Stimulated activated CD8-positive, alpha-beta memory T cell treated with anti-CD3 and anti-CD28 coated beads, Interleukin-12 subunit alpha, Interleukin-12 subunit beta, amount 100 ng/mL, for 24 hours (primary cell): ENCODE results near the gene PPP3CA.
"Not testable (repeated sequence)": the region's sequence is repeated elsewhere in the genome, so short reads cannot be mapped to it uniquely, and the experiment has no call there.

Experiments used
- DNase-seq: peaks from one replicate; pipeline ENCODE4 v3.0.0-alpha.2; 2020; ENCODE audit errors: extremely low read depth

PPP3CA gene

DNA sequence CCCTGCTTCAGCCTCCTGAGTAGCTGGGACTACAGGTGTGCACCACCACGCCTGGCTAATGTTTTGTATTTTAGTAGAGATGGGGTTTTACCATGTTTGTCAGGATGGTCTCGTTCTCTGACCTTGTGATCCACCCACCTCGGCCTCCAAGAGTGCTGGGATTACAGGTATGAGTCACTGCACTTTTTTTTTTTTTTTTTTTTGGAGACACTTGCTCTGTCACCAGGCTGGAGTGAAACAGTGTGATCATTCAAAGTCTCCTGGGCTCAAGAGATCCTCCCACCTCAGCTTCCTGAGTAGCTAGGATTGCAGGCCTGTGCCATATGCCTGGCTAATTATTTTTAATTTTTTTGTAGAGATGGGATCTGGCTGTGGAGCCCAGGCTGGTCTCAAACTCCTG is 338.8 kb downstream of the PPP3CA start:
- DNase-seq, result no peak

DNA sequence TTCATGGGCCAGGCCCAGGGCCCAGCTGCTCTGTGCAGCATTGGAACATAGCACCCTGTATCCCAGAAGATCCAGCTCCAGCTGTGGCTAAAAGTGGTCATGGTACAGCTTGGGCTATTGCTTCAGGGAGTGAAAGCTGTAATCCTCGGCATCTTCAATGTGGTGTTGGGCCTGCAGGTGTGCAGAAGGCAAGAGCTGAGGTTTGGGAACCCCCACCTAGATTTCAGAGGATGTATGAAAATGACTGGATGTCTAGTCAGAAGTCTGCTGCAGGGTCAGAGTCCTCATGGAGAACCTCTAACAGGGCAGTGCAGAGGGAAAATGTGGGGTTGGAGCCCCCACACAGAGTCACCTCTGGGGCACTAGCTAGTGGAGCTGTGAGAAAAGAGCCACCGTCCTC is 341.7 kb downstream of the PPP3CA start:
- DNase-seq, result no peak

DNA sequence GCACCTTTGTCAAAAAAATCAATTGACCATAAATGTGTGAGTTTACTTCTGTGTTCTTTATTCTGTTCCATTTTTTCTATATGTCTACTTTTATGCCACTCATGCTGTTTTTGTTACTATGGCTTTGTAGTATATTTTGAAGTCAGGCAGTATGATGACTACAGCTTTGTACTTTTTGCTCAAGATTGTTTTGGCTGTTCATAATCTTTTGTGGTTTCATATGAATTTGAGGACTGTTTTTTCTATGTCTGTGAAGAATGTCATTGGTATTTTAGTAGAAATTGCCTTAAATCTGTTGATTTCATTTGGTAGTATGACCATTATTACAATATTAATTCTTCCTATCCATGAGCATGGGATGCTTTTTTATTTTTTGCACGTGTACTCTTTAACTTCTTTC is 346.8 kb downstream of the PPP3CA start:
- DNase-seq, result no peak

DNA sequence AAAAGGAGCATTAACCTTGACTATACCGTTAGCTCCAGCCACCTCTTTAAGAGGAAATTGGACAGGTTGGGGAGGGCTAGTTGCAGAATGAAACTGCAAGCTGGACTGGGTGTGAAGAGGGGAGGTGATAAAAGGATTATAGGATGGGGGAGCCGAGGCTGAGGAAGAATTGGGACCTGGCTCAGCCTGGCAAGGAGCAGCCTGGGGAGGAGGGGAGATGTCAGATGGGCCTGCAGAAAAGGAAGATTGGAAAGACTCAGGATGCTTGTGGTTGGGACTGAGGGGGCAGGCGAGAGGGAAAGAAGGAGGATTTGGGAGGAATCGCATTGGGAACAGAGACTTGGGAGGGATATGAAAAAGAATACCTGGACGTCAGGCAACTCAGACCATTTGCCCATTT is 351.7 kb downstream of the PPP3CA start:
- no peak for DNase-seq

DNA sequence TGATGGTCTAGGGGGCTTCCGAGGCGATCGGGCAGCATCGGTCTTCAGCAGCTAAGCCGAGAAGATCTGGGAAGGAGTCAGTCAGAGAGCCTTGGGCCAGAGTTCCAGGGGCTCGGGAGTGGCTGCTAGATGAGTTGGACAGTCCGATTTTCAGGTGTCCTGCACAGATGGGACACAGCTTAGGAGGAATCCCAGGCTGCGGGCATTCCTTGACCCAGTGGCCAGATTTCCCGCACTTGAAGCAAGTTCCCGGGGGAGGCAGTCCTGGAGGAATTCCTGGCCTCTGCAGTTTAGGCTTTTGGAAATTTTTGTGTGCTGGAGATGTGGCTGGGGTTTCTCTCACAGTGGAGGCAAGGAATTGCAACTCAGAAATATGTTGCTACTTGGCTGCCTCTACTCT is 352.3 kb downstream of the PPP3CA start:
- DNase-seq, result not testable (repeated sequence)

DNA sequence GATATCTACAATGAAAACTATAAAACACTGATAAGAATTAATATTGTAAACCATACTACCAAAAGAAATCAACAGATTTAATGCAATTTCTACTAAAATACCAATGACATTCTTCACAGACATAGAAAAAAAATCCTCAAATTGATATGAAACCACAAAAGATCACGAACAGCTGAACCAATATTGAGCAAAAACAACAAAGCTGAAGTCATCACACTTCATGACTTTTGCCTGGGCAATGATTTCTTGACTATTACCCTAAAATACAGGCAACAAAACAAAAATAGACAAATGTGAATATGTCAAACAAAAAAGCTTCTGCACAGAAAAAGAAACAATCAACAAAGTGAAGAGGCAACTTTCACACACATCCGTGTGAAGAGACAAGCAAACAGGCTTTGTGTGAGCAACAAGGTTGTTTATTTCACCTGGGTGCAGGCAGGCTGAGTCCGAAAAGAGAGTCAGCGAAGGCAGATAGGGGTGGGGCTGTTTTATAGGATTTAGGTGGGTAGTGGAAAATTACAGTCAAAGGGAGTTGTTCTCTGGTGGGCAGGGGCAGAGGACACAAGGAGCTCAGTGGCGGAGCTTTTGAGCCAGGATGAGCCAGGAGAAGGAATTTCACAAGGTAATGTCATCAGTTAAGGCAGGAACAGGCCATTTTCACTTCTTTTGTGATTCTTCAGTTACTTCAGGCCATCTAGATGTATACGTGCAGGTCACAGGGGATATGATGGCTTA is 355.8 kb downstream of the PPP3CA start:
- not testable (repeated sequence) for DNase-seq

DNA sequence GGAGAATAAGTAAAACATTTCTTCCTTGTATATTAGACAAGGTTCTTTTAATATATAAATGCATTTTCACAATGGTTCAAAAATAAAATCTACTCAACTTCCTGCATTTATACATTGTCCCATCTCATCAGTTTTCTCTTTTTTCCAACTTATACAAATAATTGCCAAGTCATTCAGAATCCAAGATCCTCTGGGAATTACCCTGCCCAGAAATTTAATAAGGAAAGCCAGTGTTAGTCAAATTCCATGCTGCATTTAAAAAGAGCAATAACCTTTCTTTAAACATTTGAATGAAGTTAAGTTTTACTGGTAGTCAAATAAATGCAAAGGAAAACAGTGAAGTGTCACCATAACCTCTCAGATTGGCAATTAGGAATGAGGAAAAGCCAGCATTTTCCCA is 357.9 kb downstream of the PPP3CA start:
- no peak for DNase-seq

DNA sequence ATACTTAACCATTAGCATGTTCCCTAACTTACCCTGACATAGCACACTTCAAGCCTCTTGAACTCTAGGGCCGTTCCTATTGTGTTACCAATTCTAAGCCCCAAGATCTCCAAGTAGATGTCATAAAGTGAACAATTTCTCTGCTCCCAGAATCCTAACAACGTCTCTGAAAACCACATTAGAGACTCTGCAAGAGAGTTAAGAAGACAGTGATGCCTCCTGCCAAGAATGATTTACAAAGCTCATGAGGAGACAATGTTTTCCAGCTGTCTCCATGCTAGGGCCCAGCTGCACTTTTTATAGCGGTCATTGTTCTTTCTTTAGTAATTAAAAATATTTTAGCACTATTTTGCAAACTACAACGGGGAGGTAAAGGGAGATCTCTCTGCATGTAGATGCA is 358.4 kb downstream of the PPP3CA start:
- no peak for DNase-seq

DNA sequence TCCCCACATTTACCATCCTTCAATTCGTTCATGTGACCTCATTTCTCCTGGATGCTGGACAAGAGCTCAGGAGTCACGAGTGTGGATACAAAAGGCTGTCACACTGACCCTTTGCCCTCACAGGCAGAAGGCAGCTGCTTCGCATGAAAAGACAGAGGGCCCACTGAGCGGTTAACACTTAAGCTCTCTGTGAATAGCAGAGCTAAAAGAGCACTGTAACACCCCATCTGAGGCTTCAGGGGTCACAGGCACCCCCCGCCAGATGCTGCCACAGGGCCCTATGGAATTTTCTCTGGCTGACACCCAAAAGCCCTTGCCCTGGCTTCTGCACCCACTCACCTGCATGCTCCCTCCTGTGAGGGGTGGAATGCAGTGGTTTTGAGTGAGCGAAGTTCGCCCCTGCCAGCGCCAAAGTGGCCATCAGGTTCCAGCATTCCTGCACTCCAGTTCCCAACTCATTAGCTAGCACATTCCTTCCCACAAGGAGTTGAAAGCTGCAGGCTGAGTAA is 360.9 kb downstream of the PPP3CA start:
- no peak for DNase-seq

DNA sequence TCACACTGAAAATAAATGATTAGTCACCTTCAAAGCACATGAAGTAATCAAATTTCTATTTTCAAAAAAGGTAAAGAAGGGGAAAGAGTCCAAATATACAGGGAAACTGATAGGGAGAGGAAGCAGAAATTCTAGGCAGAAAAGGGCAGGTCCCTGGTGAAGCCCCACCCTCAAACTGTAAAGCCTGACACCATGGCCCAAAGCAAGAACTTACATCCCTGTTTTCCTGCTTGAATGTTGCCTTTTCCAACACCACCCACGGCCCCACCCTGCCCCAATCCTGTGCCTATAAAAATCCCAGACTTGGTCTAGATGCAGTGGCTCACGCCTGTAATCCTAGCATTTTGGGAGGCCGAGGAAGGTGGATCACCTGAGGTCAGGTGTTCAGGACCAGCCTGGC is 361.8 kb downstream of the PPP3CA start:
- DNase-seq, result no peak

DNA sequence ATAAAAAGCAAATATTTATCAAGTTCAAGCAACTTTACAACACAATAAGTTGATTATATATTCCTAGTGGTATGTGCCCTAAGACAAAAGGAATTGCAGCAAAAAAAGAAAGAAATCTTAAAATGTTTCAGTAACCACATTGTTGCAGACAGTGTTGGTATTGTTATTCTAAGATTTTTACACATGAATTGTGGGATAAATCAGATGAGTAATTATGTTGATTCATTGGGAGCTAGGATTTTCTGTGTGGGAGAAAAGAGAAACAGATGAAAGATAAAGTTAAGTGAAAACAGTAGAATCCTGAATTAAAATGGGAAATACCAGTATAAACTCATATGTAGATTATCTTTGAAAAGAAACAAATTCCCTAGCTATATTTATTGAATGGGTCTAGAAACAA is 362.4 kb downstream of the PPP3CA start:
- no peak for DNase-seq

DNA sequence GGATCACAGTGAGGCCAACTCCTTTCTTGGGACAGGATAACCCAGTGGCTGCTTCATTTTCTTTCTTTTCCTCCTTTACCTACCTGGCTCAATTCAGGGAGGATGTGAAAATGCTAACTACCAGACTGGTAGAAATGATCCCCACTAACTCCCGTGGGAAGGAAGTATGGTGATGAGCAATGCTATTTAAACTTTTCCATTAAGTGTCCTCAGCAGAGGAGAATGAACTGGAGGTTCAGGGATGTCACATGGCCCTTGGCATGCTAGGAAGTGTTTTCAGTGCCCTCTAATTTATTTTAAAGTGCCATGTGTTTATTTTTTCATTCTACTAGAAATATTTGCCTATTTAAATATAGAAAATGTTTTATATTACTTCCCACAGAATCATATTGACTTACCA is 363.9 kb downstream of the PPP3CA start:
- no peak for DNase-seq

DNA sequence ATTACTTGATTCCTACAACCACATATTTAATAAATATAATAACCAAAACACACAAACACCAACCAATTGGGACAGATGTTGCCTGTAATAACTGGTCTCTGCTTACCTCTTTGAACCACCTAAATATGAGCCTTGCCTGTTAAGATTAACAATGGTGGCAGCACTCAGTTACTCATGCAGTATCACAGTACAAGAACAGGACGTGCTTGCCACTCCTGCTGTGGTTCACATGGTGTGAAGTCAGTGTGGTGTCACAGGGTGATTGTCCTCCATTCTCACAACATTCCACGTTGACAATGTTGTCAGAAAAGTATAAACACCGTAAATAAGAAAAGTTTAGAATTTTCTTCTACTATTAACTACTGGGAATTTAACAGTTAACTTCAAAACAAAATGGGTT is 365.0 kb downstream of the PPP3CA start:
- no peak for DNase-seq

DNA sequence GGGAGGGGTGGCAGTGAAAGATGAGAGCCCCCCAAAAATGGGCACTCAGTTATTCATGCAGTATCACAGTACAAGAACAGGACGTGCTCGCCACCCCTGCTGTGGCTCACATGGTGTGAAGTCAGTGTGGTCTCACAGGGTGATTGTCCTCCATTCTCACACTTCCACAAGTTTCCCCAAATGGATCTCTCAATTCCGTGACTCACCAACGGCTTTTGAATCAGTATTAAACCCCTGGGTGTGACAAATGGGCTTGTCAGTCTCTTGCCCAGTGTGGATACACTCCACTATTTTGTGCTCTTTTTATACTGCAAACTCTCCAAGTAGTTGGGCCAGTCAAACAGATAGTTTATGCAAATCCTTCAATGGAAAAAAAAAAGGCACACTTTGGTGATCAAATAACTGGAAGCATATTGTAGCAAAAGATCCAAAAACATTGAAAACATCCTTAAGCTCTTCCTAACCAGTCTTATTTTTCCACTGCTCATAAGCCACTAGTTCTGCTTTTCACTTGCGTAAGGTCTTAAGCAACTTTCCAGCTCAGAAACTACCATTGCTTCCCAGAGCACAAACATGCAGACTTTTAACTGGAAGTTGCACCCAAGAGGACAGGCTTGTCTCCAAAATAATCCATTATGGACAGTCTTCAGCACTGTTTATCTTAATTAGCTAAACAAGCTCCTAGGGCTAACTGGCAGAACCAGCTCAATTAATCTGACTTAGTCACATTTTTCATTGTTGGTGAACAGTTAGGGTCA is 365.7 kb downstream of the PPP3CA start:
- DNase-seq, result no peak

DNA sequence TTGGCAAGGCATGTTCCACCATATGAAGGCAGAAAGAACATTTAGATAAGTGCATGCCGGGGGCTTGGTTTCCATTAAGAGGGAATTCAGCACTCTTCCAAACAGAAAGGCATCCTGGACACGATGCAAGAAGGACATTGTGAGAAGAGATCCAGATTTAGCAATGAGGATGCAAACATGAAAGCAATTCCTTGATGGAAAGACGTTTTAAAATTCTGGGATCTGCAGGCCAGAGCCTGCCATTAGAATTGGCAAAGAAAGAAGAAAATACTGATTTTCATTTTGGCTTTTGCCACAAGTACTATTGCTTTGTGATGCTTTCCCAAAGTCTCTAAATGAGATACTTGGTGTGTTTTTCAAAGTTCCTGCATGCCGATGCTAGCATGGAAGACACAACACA is 367.6 kb downstream of the PPP3CA start:
- DNase-seq, result no peak

DNA sequence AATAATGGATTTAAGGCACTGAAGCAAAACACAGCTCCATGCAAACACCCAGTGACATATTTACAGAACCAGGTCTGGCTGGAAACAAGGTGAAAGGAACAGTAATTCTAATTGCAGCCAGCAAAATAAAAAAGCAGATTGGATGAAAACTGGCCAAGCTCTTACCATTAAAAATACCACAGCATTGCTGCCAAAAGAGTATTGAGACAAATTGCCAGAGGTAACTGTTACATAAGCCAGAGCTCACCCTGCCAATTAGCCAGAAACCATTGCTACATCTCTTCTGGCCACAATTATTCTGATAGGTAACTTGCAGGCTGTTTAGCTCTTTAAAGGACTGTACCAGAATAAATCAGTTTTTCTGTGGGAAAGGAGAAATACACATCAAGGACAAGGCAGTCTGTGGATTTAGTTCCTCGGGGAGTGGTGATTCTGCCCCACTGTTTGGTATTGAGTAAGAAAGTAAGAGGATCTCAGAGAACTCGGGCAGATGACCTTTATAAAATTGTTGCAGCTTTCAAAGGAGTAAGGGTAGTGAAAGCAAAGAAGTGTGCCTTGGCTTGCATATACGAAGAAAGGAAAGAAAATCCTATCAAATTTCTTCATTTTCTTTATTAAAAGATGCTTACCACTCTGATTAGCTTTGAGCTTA is 369.5 kb downstream of the PPP3CA start:
- no peak for DNase-seq

DNA sequence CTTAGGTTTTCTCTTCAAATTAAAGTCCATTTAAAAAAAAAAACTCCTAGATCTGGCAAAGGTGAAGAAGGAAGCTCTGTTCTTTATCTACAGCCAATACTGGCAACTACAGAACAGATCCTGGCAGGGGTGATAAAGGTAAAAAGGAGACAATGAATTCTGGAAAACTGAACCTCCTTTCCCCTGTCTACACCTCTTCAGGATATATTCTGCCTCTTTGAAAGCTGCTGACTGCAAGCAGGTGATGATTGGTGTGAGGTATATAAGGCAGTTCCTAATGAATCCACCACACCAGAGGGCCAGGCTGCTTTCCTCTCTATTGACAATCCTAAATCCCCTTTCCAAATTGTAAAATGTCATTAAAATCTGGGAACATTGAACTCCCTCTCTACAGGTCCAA is 370.1 kb downstream of the PPP3CA start:
- DNase-seq, result no peak
